ENCODE results near the gene PCDHGA6. TPM values are rescaled to one million over a fixed set of nuclear protein-coding genes. Genes with fewer than 3 reads are reported as not detected.

PCDHGA6 gene
- total RNA-seq, 3 donors from 2014 or later (not counting 1 experiment from before 2014, with no cell fraction given): 0.20 to 0.75 (median 0.21) TPM

GRCh38 chr5:141354900-141355469 is 18.7 kb upstream of the PCDHGA6 start, which contains the start of gene PCDHGA4:
PCDHGA4 (plus strand) TSS chr5:141355021; CDS start chr5:141355108, 87 bp downstream.
- 23% methylated on average over 29 of the region's 29 CpGs for WGBS (ENCODE audit: insufficient coverage)
- TF ChIP-seq CTCF (IDR thresholded peaks at IDR 0.05): peak; percentile 56
- H3K36me3 ChIP-seq (ENCODE audit: control insufficient read depth, insufficient read depth, low read length): no peaks in the 10 kb centered on the region
- H3K27me3 ChIP-seq (ENCODE audit: control insufficient read depth, insufficient read depth, low read length): peaks cover 53% of the 10 kb centered on the region
- H3K27ac ChIP-seq (ENCODE audit: low read length): no peak within 1 kb of the TSS
- intact Hi-C loops (cut with micrococcal nuclease): no loop called here
- peak in 1 of 2 donors; percentile 38 for DNase-seq
- Mint-ChIP-seq H3K9me3 (peaks cover 2 to 5% of the 10 kb centered on the region in 2 donors), H3K36me3 (peaks cover 30% of the 10 kb centered on the region), H3K4me1 (peaks cover 4% of the 10 kb centered on the region in 2 donors), H3K27me3 (ENCODE audit: low read depth in 2 of 2) (peaks cover 53 to 73% of the 10 kb centered on the region in 2 donors), H3K27ac (no peak within 1 kb of the TSS), H3K4me3 (peak within 1 kb of the TSS; percentile 71)
- peaks cover 29% of the 10 kb centered on the region for H3K9me3 ChIP-seq (ENCODE audit: control insufficient read depth, insufficient read depth, low read length)
- ATAC-seq: peak in 1 of 3 donors; percentile 36
- peaks cover 5% of the 10 kb centered on the region for H3K4me1 ChIP-seq (ENCODE audit: control insufficient read depth, insufficient read depth, low read length)
- H3K4me3 ChIP-seq (ENCODE audit: low read length): peak within 1 kb of the TSS; percentile 0

GRCh38 chr5:141355641-141356040 is 18.1 kb upstream of the PCDHGA6 start:
- 63% methylated on average over 24 of the region's 24 CpGs for WGBS (ENCODE audit: insufficient coverage)
- ATAC-seq (no peak), DNase-seq (no peak)
- Histone ChIP-seq H3K9me3 (ENCODE audit: control insufficient read depth, insufficient read depth, low read length) (peaks cover 32% of the 10 kb centered on the region), H3K27ac (ENCODE audit: low read length) (no peak overlapping the region), H3K4me3 (ENCODE audit: low read length) (no peak overlapping the region), H3K4me1 (ENCODE audit: control insufficient read depth, insufficient read depth, low read length) (peaks cover 5% of the 10 kb centered on the region), H3K36me3 (ENCODE audit: control insufficient read depth, insufficient read depth, low read length) (no peaks in the 10 kb centered on the region), H3K27me3 (ENCODE audit: control insufficient read depth, insufficient read depth, low read length) (peaks cover 52% of the 10 kb centered on the region)
- Mint-ChIP-seq H3K36me3 (peaks cover 28% of the 10 kb centered on the region), H3K9me3 (peaks cover 0 to 3% of the 10 kb centered on the region in 2 donors), H3K27ac (no peak overlapping the region), H3K4me3 (no peak overlapping the region), H3K27me3 (ENCODE audit: low read depth in 2 of 2) (peaks cover 49 to 73% of the 10 kb centered on the region in 2 donors), H3K4me1 (peaks cover 5% of the 10 kb centered on the region in 2 donors)
- TF ChIP-seq CTCF (IDR thresholded peaks at IDR 0.05): no peak
- intact Hi-C loops (cut with micrococcal nuclease): no loop called here

- Histone ChIP-seq H3K4me3 (ENCODE audit: low read length) (no peak overlapping the region), H3K4me1 (ENCODE audit: control insufficient read depth, insufficient read depth, low read length) (peaks cover 5% of the 10 kb centered on the region), H3K9me3 (ENCODE audit: control insufficient read depth, insufficient read depth, low read length) (peaks cover 32% of the 10 kb centered on the region), H3K27ac (ENCODE audit: low read length) (no peak overlapping the region), H3K27me3 (ENCODE audit: control insufficient read depth, insufficient read depth, low read length) (peaks cover 51% of the 10 kb centered on the region), H3K36me3 (ENCODE audit: control insufficient read depth, insufficient read depth, low read length) (no peaks in the 10 kb centered on the region)
- Mint-ChIP-seq H3K4me3 (no peak overlapping the region), H3K4me1 (peaks cover 5% of the 10 kb centered on the region in 2 donors), H3K9me3 (peaks cover 0 to 3% of the 10 kb centered on the region in 2 donors), H3K27ac (no peak overlapping the region), H3K27me3 (ENCODE audit: low read depth in 2 of 2) (peaks cover 49 to 73% of the 10 kb centered on the region in 2 donors), H3K36me3 (peaks cover 33% of the 10 kb centered on the region)
- DNase-seq (no peak), ATAC-seq (no peak)
- 77% methylated on average over 5 of the region's 5 CpGs for WGBS (ENCODE audit: insufficient coverage)
- TF ChIP-seq CTCF (IDR thresholded peaks at IDR 0.05): no peak
- intact Hi-C loops (cut with micrococcal nuclease): no loop called here
These were observed 17.6 kb upstream of the PCDHGA6 start for GRCh38 chr5:141356133-141356532.
